ENCODE results near the gene MACC1.

Gene MACC1

GRCh38 chr7:20176578-20177242 is 40.5 kb downstream of the MACC1 start:
- DNase-seq (ENCODE audit: low read depth in 1 of 2, low spot score in 1 of 2), result no peak

DNA sequence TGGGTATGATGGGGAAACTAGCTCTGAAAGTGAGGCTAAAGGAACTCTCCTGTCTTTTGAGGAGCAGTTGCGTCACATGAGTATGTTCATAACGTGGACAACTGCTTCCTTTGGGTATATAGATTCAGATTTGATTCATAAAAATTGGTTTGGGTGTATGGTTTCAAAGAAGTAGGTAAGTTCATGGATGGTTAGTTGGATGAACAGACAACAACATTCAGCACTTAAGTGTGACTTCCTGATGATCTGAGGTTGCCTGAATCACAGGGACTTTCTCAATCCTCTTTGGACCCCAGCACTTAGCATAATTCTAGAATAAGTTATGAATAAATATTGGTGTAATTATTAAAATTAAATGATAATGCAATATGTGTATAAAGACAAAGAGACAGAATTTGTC is 43.4 kb downstream of the MACC1 start:
- DNase-seq (ENCODE audit: low read depth in 1 of 2, low spot score in 1 of 2), result no peak

DNA sequence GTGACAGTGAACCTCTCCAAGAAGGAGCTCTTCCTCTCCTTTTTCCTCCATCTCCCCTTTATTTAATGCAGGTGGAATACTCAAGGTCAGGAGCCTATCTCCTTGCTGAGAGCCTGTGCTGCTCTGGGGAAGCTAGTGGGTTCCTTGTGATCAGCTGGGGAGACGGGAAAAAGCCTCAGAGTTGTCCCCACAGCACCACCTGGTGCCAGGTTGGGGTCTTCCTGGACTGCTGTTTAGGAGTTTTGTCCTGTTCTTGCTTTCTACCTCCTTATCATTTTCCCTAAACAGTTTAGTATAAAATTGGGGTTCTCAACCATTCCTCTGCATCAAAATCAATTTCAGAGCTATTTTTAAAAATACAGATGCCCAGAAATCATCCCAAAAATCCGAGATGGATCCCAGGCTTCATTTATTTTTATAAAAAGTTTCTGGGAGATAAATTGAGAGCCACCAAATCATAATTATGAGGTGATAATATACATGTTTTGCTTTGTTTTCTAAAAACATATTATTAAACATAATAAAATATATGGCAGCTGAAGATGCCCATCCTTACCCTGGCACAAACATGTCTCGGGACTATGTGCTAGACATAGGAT is 44.3 kb downstream of the MACC1 start:
- no peak for DNase-seq (ENCODE audit: low read depth in 1 of 2, low spot score in 1 of 2)

DNA sequence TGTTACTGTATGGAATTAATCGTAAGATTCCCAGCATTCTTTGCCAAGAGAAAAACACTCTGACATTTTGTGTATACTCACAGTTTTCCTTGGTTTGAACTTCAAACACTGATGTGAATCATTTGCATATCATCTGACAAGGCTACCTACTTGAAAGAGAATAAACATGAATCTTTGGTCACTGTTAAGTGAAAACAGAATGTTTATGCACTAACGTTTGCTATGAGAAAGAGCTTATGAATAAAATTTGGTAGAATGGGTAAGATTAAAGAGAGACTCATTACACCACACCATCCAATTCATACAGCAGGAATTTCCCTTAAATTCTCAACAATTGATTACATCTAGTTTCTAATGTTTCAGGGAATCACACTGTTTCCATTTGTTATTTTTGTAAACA is 46.6 kb downstream of the MACC1 start:
- DNase-seq (ENCODE audit: low read depth in 1 of 2, low spot score in 1 of 2), result no peak

DNA sequence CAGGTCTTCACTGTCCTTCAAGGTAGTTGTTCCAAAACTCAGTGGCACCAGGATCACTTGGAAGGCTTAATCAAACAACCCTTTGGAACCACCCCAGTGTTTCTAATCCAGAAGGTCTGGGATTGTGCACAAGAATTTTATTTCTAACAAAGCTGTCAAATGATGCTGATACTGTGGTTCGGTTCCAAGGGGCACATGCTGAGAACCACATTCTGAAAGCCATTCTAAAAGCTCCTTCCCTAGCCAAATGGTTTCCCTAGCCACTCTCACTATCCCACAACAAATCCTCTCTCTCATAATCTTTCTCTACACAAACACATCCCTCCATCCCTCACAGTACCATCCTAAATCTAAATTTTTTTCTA is 52.1 kb downstream of the MACC1 start:
- no peak for DNase-seq (ENCODE audit: low read depth in 1 of 2, low spot score in 1 of 2)

GRCh38 chr7:20164425-20165145 is 52.6 kb downstream of the MACC1 start:
- no peak for DNase-seq (ENCODE audit: low read depth in 1 of 2, low spot score in 1 of 2)

DNA sequence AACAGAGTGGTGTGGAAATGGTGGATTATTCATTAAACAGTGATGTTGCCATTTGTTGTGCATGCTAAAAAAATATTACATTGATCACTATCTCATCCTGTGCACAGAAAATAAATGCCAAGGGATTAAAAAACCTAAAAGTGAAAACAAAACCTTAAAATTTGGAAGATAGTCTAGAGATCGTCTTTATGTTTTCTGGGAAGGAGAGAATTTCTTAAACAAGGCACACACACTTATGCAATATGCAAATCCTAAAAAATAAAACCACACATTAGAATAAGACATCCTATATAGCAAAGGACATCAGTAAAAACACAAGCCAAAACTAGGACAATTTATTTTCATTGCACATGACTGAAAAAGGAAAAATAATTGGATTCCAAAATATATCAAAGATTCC is 54.5 kb downstream of the MACC1 start:
- DNase-seq (ENCODE audit: low read depth in 1 of 2, low spot score in 1 of 2), result no peak

GRCh38 chr7:20159226-20159747 is 57.9 kb downstream of the MACC1 start:
- no peak for DNase-seq (ENCODE audit: low read depth in 1 of 2, low spot score in 1 of 2)

GRCh38 chr7:20158684-20159083 is 58.5 kb downstream of the MACC1 start:
- DNase-seq (ENCODE audit: low read depth in 1 of 2, low spot score in 1 of 2), result no peak

GRCh38 chr7:20157456-20157855 is 59.7 kb downstream of the MACC1 start:
- DNase-seq (ENCODE audit: low read depth in 1 of 2, low spot score in 1 of 2), result no peak

DNA sequence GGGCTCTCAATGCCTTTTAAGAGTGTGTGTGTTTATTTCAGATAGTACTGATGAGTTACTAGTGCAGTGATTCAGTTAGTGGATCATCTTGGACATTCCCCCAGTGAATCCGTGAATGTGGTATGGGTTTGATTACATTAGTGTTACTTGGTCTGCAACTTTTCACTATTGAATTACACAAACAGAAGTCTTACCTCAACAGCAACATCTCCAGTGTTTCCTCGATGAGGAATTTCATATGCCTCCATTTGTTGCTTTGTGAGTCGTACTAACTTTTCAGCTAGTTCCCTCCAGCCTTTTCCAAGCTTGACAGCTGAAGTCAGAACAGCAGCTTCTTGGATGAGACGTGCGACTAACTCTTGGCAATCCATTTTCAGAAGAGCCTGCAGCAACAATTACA is 63.2 kb downstream of the MACC1 start:
- DNase-seq (ENCODE audit: low read depth in 1 of 2, low spot score in 1 of 2), result no peak

- DNase-seq (ENCODE audit: low read depth in 1 of 2, low spot score in 1 of 2), result no peak
Observed at GRCh38 chr7:20153567-20153966, 63.6 kb downstream of the MACC1 start.

GRCh38 chr7:20152511-20152910 is 64.7 kb downstream of the MACC1 start:
- no peak for DNase-seq (ENCODE audit: low read depth in 1 of 2, low spot score in 1 of 2)

GRCh38 chr7:20151708-20152456 is 65.3 kb downstream of the MACC1 start:
- no peak for DNase-seq (ENCODE audit: low read depth in 1 of 2, low spot score in 1 of 2)

DNA sequence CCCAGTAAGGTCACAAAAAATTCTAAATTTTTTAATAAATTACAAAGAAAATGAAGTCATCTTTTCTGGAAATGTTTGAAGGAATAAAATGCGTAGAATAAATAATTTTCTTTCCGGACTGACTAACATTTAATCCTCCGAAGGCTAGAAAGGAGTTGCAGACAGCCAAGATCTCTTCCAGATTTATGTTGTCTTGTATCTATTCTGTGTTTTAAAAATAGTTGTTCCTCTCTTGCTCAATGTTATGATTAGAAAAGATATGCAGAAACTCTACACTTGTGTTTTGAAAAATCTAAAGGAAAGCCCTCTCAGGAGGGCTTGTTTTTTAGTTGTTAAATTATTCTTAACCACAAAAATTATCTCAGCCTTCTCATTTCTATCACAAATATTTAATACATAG is 70.7 kb downstream of the MACC1 start:
- no peak for DNase-seq (ENCODE audit: low read depth in 1 of 2, low spot score in 1 of 2)

DNA sequence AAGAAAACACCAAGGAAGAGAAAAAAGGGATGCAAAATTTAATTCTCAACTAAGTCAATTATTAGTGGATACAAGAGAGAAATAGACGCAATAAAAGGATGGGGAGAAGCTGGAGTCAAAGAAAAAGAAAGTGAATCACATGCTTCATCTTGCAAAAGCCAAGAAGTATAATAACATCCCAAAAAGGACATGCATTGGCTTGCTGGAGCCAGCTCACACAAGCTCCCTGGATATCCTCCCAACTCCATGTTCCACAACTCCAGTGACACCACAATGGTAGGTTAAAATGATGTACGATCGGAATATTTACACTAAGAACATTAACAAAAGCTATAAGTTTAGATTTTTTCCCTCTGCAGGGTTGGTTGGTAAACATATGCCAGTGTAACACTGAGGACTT is 72.4 kb downstream of the MACC1 start:
- DNase-seq (ENCODE audit: low read depth in 1 of 2, low spot score in 1 of 2), result no peak

- DNase-seq (ENCODE audit: low read depth in 1 of 2, low spot score in 1 of 2), result no peak
Observed at GRCh38 chr7:20141666-20142065, 75.5 kb downstream of the MACC1 start.

DNA sequence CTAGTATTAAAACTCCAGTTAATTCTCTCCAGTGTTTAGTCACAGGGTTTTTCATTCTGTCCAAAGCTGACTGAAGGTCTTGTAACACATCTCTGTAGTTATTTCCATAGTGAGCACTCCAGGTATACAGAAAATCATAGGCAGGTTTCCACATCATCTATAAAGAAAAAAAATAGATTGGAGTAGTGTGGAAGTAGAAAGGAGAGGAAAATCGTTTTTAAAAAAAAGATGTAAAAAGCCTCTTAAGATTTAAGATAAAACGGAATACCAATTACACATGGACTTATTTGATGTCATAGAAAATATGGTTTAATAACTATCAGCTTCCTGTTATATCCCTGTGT is 76.2 kb downstream of the MACC1 start:
- DNase-seq (ENCODE audit: low read depth in 1 of 2, low spot score in 1 of 2), result no peak

DNA sequence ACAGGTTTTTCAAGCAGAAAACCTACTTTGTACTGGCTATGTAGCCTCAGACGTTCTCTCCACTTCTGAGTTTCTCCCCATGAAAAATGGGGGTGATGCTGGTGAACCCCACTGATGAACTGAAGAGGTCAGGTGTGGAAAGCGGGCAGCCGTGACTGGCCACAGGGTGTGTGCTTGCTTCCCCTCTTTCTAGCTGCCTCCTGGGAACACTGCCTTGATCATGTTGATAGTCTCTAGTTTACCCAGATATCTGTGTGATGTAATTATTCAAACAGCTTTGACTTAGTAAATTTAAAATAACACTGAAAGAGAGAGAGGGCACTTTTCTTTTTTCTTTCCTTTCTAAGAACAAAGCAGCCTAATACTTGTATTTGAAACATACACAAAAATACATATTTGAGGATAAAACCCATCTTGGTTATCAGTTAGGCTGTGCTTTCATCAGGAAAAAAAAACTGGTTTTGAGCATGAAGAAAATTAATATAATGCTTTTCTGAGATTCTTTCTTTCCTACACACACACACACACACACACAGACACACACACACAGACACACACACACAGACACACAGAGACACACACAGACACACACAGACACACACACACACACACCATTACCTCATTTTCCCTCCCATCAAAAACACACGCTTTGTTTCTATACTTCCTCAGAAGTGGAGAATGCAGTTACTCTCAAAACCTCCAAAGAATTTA is 76.7 kb downstream of the MACC1 start:
- no peak for DNase-seq (ENCODE audit: low read depth in 1 of 2, low spot score in 1 of 2)

- no peak for DNase-seq (ENCODE audit: low read depth in 1 of 2, low spot score in 1 of 2)
Observed at GRCh38 chr7:20136647-20137046, 80.5 kb downstream of the MACC1 start.

DNA sequence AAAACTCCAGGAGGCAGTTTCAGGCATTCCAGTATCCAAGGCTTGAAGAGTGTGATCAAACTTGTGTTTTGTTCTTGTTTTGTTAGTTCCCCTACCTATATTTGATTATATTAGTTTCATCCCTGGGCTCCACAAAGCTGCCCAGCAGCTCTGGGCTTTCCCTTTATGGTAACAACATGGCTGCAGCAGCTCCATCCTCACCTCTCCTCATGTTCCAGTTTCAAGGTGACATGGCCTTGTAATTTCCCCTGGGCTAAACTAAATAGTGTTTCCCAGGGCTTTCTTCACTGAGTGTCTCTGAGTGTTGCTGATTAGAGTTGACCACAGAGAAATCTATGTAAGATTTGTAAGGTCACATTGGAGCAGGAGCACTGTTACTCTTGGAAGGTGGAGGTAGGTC is 83.4 kb downstream of the MACC1 start:
- no peak for DNase-seq (ENCODE audit: low read depth in 1 of 2, low spot score in 1 of 2)

All from activated CD4-positive, alpha-beta T cell treated with anti-CD3 and anti-CD28 coated beads, Interleukin-2, amount 50 U/mL, for 24 hours (primary cell).